Muscle layer of colon (tissue), 2 donors: ENCODE measurements around the gene ABCD4.
"Not testable (repeated sequence)": the region's sequence is repeated elsewhere in the genome, so short reads cannot be mapped to it uniquely, and the experiment has no call there.

Experiments
- H3K27ac ChIP-seq: one replicate; pipeline ENCODE4 v1.7.0; 2013; ENCODE audit warnings: low read depth, mild to moderate bottlenecking, low read length, moderate library complexity
- H3K27me3 ChIP-seq, 2 donors: one replicate each; pipeline ENCODE4 v1.7.0; 2013; ENCODE audit warnings: low read length in 2 of 2, mild to moderate bottlenecking in 2 of 2; ENCODE audit not compliant: insufficient read depth in 2 of 2, control insufficient read depth in 1 of 2
- H3K36me3 ChIP-seq: one replicate; pipeline ENCODE4 v1.7.0; 2013; ENCODE audit warnings: mild to moderate bottlenecking, low read length; ENCODE audit not compliant: insufficient read depth
- H3K4me1 ChIP-seq: one replicate; pipeline ENCODE4 v1.7.0; 2013; ENCODE audit warnings: mild to moderate bottlenecking, low read length; ENCODE audit not compliant: insufficient read depth
- H3K4me3 ChIP-seq, 2 donors: one replicate each; pipeline ENCODE4 v1.7.0; 2013; ENCODE audit warnings: low read length in 2 of 2, low read depth in 1 of 2, mild to moderate bottlenecking in 1 of 2, moderate library complexity in 1 of 2
- H3K9ac ChIP-seq: one replicate; pipeline ENCODE4 v1.7.0; 2013; ENCODE audit warnings: low read length
- H3K9me3 ChIP-seq: one replicate; pipeline ENCODE4 v1.7.0; 2013; ENCODE audit warnings: mild to moderate bottlenecking, low read length
- donor health status: abdominal sarcoma.
- donor health status: Adenocarcinoma of cecum.

The ABCD4 gene

GRCh38 chr14:74270382-74271177 lies 32.2 kb downstream of the ABCD4 start:
- H3K4me3 ChIP-seq, H3K4me1 ChIP-seq, H3K27ac ChIP-seq, H3K9ac ChIP-seq, H3K36me3 ChIP-seq, H3K27me3 ChIP-seq, H3K9me3 ChIP-seq: not testable (repeated sequence)

- H3K4me3 ChIP-seq: no peak overlapping the region
- H3K36me3 ChIP-seq: no peaks in the 10 kb centered on the region
- no peaks in the 10 kb centered on the region for H3K27me3 ChIP-seq
- H3K9me3 ChIP-seq: no peaks in the 10 kb centered on the region
- no peak overlapping the region for H3K9ac ChIP-seq
- H3K27ac ChIP-seq: no peak overlapping the region
- H3K4me1 ChIP-seq: no peaks in the 10 kb centered on the region
Observed at GRCh38 chr14:74267588-74267987, 35.1 kb downstream of the ABCD4 start.

GRCh38 chr14:74265301-74265965 lies 37.3 kb downstream of the ABCD4 start:
- no peak overlapping the region for H3K27ac ChIP-seq
- H3K4me1 ChIP-seq: no peaks in the 10 kb centered on the region
- no peak overlapping the region for H3K4me3 ChIP-seq
- H3K9ac ChIP-seq: no peak overlapping the region
- no peaks in the 10 kb centered on the region for H3K9me3 ChIP-seq
- H3K36me3 ChIP-seq: no peaks in the 10 kb centered on the region
- no peaks in the 10 kb centered on the region for H3K27me3 ChIP-seq

GRCh38 chr14:74263921-74264320 lies 38.8 kb downstream of the ABCD4 start:
- Histone ChIP-seq H3K4me1 (no peaks in the 10 kb centered on the region), H3K9me3 (no peaks in the 10 kb centered on the region), H3K27ac (no peak overlapping the region), H3K27me3 (peaks cover 0 to 5% of the 10 kb centered on the region in 2 donors), H3K4me3 (no peak overlapping the region), H3K36me3 (no peaks in the 10 kb centered on the region), H3K9ac (no peak overlapping the region)

- Histone ChIP-seq H3K9ac (no peak overlapping the region), H3K4me3 (no peak overlapping the region), H3K27ac (no peak overlapping the region), H3K4me1 (peaks cover 3% of the 10 kb centered on the region), H3K9me3 (no peaks in the 10 kb centered on the region), H3K36me3 (no peaks in the 10 kb centered on the region), H3K27me3 (peaks cover 0 to 12% of the 10 kb centered on the region in 2 donors)
Observed at GRCh38 chr14:74263181-74263580, 39.6 kb downstream of the ABCD4 start.

DNA sequence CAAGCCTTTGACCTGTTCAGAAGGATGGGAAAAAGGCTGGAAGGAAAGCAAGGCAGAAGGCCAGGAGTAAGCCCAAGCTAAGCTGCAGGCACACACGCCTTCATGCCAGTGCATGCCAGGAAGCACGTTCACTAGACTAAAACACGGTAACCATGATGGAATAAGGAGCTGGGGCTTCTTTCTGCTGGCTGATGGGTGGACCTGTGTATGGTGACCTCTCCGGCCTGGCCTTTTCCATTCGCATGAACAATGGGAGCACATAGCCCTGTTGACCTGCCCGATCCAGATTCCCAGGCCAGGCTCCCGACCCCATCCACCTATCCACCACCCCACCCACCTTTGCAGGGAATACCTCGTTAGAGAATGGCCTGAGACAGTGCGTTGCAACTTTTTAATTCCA lies 40.7 kb downstream of the ABCD4 start:
- Histone ChIP-seq H3K9ac (no peak overlapping the region), H3K4me1 (peaks cover 4% of the 10 kb centered on the region), H3K27me3 (peaks cover 0 to 18% of the 10 kb centered on the region in 2 donors), H3K27ac (no peak overlapping the region), H3K4me3 (no peak overlapping the region), H3K36me3 (no peaks in the 10 kb centered on the region), H3K9me3 (no peaks in the 10 kb centered on the region)

- no peak overlapping the region for H3K9ac ChIP-seq
- peaks cover 4% of the 10 kb centered on the region for H3K4me1 ChIP-seq
- H3K27me3 ChIP-seq: peaks cover 0 to 18% of the 10 kb centered on the region in 2 donors
- no peak overlapping the region for H3K4me3 ChIP-seq
- no peak overlapping the region for H3K27ac ChIP-seq
- no peaks in the 10 kb centered on the region for H3K36me3 ChIP-seq
- no peaks in the 10 kb centered on the region for H3K9me3 ChIP-seq
Observed at GRCh38 chr14:74261288-74261687, 41.4 kb downstream of the ABCD4 start.

- Histone ChIP-seq H3K27me3 (peaks cover 0 to 18% of the 10 kb centered on the region in 2 donors), H3K9ac (no peak overlapping the region), H3K9me3 (no peaks in the 10 kb centered on the region), H3K4me3 (no peak overlapping the region), H3K36me3 (no peaks in the 10 kb centered on the region), H3K27ac (no peak overlapping the region), H3K4me1 (peaks cover 4% of the 10 kb centered on the region)
Observed at GRCh38 chr14:74260525-74261233, 42.1 kb downstream of the ABCD4 start.

DNA sequence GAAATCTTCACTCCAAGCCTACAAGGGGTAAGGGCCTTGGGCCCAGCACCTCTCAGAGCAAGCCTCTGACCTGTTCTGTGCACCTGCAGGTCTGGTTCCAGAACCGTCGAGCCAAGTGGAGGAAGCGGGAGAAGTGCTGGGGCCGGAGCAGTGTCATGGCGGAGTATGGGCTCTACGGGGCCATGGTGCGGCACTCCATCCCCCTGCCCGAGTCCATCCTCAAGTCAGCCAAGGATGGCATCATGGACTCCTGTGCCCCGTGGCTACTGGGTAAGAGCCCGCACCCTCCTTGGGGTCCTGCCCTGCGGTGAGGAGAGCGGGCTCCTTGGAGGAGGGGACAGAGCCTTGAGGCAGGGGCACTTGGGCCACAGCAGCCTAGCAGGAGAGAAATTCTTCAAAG lies 43.2 kb downstream of the ABCD4 start:
- peaks cover 0 to 18% of the 10 kb centered on the region in 2 donors for H3K27me3 ChIP-seq
- H3K4me1 ChIP-seq: peaks cover 4% of the 10 kb centered on the region
- no peak overlapping the region for H3K27ac ChIP-seq
- H3K36me3 ChIP-seq: no peaks in the 10 kb centered on the region
- H3K4me3 ChIP-seq: no peak overlapping the region
- no peaks in the 10 kb centered on the region for H3K9me3 ChIP-seq
- H3K9ac ChIP-seq: no peak overlapping the region

DNA sequence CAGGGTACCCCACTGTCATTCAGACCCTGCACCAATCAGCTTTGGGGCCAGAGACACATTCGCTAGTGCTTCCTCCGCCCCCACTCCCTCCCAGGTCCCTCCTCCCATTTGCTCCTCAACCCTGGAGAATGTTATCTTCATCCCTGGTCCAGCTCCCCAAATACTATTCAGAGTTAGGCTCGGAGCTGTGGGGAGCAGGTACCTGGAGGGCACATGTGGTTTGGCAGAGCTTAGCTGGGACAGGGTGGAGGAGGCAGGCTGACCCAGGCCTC lies 44.0 kb downstream of the ABCD4 start:
- Histone ChIP-seq H3K9me3 (no peaks in the 10 kb centered on the region), H3K4me1 (peaks cover 4% of the 10 kb centered on the region), H3K36me3 (no peaks in the 10 kb centered on the region), H3K9ac (no peak overlapping the region), H3K27ac (no peak overlapping the region), H3K27me3 (peaks cover 0 to 18% of the 10 kb centered on the region in 2 donors), H3K4me3 (no peak overlapping the region)

DNA sequence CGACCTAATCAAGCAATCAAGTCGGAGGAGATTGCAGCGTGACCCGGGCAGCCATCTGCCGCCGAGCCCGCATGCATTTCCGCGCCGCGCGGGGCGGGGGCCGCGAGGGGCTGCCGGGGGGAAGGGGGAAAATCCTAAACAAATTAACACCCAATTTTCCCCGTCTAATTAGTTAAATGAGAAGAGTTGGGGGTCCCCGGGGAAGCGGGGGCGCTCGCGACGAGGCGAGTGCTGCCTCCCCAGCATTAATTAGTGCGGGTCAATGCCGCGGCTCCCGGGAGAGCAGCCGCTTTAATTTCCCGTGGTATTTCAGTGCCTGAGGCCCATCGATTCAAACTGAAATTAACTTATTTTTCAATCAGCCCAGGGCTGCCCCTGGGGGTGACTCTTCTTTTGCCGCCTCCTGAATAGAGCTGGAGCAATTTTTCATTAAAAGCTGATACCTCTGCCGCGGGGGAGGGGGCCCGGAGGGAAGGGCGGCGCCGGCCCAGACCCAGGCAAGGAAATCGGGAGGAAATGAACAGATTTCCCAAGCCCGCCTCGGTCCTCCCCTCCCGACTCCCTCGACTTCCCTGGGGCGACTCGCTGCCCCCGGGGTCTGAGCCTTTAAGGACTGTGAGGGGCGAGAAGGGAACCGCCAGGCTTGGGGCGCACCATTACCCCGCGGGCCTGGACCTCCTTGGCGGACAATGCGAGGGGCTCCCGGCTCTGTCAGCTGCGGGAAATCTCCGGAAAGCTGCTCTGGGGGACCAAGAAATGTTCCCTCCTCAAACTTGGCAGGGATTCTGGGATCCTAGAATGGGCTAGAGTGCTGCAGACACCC lies 44.6 kb downstream of the ABCD4 start:
- Histone ChIP-seq H3K4me3 (peak overlapping the region; percentile 56 to 58), H3K27ac (no peak overlapping the region), H3K9ac (no peak overlapping the region), H3K4me1 (peaks cover 4% of the 10 kb centered on the region), H3K27me3 (peaks cover 0 to 18% of the 10 kb centered on the region in 2 donors), H3K36me3 (no peaks in the 10 kb centered on the region), H3K9me3 (no peaks in the 10 kb centered on the region)
